ENCODE results near the gene SGCG.
"Not testable (repeated sequence)": the region's sequence is repeated elsewhere in the genome, so short reads cannot be mapped to it uniquely, and the experiment has no call there.

The SGCG gene, protein sequence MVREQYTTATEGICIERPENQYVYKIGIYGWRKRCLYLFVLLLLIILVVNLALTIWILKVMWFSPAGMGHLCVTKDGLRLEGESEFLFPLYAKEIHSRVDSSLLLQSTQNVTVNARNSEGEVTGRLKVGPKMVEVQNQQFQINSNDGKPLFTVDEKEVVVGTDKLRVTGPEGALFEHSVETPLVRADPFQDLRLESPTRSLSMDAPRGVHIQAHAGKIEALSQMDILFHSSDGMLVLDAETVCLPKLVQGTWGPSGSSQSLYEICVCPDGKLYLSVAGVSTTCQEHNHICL

GRCh38 chr13:23180711-23181110, at the start of gene SGCG:
Gene SGCG, plus strand, starts transcription at chr13:23180979. Its CDS starts 22,716 bp downstream, at chr13:23203695.
- H3K4me1 Mint-ChIP-seq = no peaks in the 10 kb centered on the region
- H3K27ac Mint-ChIP-seq = no peak within 1 kb of the TSS
- H3K27me3 Mint-ChIP-seq = no peaks in the 10 kb centered on the region
- CTCF ChIA-PET = no interaction called here
- no peaks in the 10 kb centered on the region for H3K36me3 Mint-ChIP-seq
- no peaks in the 10 kb centered on the region for H3K9me3 Mint-ChIP-seq
- no peak within 1 kb of the TSS for H3K4me3 Mint-ChIP-seq
- DNase-seq = no peak

DNA sequence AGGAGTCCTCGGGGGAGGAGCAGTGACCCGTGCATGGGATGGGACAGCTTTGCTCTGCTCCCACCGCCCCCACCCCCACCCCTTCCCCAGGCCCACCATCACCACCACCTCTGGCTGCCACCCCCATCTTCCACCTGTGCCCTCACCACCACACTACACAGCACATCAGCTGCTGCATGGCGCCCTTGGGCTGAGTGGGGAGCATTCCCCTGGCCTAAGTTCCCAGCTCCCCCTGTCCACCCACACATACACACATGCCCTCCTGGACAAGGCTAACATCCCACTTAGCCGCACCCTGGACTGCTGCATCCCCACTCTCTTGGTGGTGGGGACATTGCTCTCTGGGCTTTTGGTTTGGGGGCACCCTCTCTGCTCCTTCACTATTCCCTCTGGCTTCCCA, 46.2 kb upstream of the SGCG start:
- H3K27ac Mint-ChIP-seq = no peak overlapping the region
- no peak for DNase-seq
- peaks cover under 1% of the 10 kb centered on the region for H3K27me3 Mint-ChIP-seq
- no peaks in the 10 kb centered on the region for H3K4me1 Mint-ChIP-seq
- no peak overlapping the region for H3K4me3 Mint-ChIP-seq
- H3K9me3 Mint-ChIP-seq = no peaks in the 10 kb centered on the region
- CTCF ChIA-PET = no interaction called here
- H3K36me3 Mint-ChIP-seq = no peaks in the 10 kb centered on the region

GRCh38 chr13:23140492-23140891, 40.3 kb upstream of the SGCG start:
- no peak overlapping the region for H3K4me3 Mint-ChIP-seq
- CTCF ChIA-PET = no interaction called here
- no peaks in the 10 kb centered on the region for H3K27me3 Mint-ChIP-seq
- H3K9me3 Mint-ChIP-seq = no peaks in the 10 kb centered on the region
- no peaks in the 10 kb centered on the region for H3K4me1 Mint-ChIP-seq
- no peak for DNase-seq
- no peak overlapping the region for H3K27ac Mint-ChIP-seq
- H3K36me3 Mint-ChIP-seq = no peaks in the 10 kb centered on the region

GRCh38 chr13:23141964-23142363, 38.8 kb upstream of the SGCG start:
- Mint-ChIP-seq H3K27ac (no peak overlapping the region), H3K4me3 (no peak overlapping the region), H3K27me3 (no peaks in the 10 kb centered on the region)

DNA sequence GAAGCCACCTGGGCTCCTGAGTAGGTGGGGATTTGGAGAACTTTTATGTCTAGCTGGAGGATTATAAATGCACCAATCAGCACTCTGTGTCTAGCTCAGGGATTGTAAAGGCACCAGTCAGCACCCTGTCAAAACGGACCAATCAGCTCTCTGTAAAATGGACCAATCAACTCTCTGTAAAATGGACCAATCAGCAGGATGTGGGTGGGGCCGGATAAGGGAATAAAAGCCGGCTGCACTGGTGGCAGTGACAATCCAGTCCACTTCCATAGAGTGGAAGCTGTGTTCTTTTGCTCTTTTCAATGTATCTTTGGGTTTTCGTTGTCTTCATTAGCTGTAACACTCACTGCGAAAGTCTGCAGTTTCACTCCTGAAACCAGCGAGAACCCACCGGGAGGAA, 38.2 kb upstream of the SGCG start:
- H3K36me3 Mint-ChIP-seq, H3K9me3 Mint-ChIP-seq, H3K4me1 Mint-ChIP-seq, H3K27me3 Mint-ChIP-seq, CTCF ChIA-PET, H3K4me3 Mint-ChIP-seq, H3K27ac Mint-ChIP-seq, DNase-seq: not testable (repeated sequence)

More at GRCh38 chr13:23141964-23142363, 38.8 kb upstream of the SGCG start:
- no peaks in the 10 kb centered on the region for H3K36me3 Mint-ChIP-seq
- no peaks in the 10 kb centered on the region for H3K4me1 Mint-ChIP-seq
- no peaks in the 10 kb centered on the region for H3K9me3 Mint-ChIP-seq
- CTCF ChIA-PET = no interaction called here
- no peak for DNase-seq

DNA sequence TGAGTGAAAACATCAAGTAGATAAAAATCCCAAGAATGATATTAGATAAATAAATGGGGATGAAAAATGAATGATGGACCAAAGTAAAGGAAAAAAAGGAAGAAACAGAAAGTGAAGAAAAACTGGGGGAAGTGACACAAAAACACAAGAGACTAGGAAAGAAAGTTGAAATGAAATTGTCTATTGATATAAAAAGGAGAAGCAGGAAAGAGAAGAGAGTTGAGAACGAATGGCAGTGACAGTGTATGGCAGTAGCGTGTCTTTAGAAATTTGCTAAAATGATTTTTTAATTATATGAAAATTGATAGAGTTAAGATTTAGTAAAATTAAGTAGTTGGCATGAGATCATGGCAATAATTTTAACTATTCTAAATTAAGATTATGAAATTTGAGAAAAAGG, 36.3 kb upstream of the SGCG start:
- H3K27me3 Mint-ChIP-seq = peaks cover 4% of the 10 kb centered on the region
- no peak for DNase-seq
- CTCF ChIA-PET = no interaction called here
- no peaks in the 10 kb centered on the region for H3K4me1 Mint-ChIP-seq
- H3K36me3 Mint-ChIP-seq = no peaks in the 10 kb centered on the region
- H3K4me3 Mint-ChIP-seq = no peak overlapping the region
- no peaks in the 10 kb centered on the region for H3K9me3 Mint-ChIP-seq
- H3K27ac Mint-ChIP-seq = no peak overlapping the region

GRCh38 chr13:23146006-23146405, 34.8 kb upstream of the SGCG start:
- H3K36me3 Mint-ChIP-seq = no peaks in the 10 kb centered on the region
- no peaks in the 10 kb centered on the region for H3K9me3 Mint-ChIP-seq
- H3K4me3 Mint-ChIP-seq = no peak overlapping the region
- DNase-seq = no peak
- CTCF ChIA-PET = no interaction called here
- no peaks in the 10 kb centered on the region for H3K4me1 Mint-ChIP-seq
- peaks cover 4% of the 10 kb centered on the region for H3K27me3 Mint-ChIP-seq
- H3K27ac Mint-ChIP-seq = no peak overlapping the region

GRCh38 chr13:23146811-23147625, 33.8 kb upstream of the SGCG start:
- Mint-ChIP-seq H3K27ac (no peak overlapping the region), H3K4me1 (no peaks in the 10 kb centered on the region), H3K9me3 (no peaks in the 10 kb centered on the region), H3K4me3 (no peak overlapping the region), H3K36me3 (no peaks in the 10 kb centered on the region), H3K27me3 (peaks cover 4% of the 10 kb centered on the region)
- CTCF ChIA-PET = no interaction called here
- DNase-seq = no peak

GRCh38 chr13:23147827-23148226, 33.0 kb upstream of the SGCG start:
- H3K9me3 Mint-ChIP-seq = no peaks in the 10 kb centered on the region
- H3K27me3 Mint-ChIP-seq = peaks cover 4% of the 10 kb centered on the region
- no peaks in the 10 kb centered on the region for H3K4me1 Mint-ChIP-seq
- CTCF ChIA-PET = no interaction called here
- H3K36me3 Mint-ChIP-seq = no peaks in the 10 kb centered on the region
- H3K27ac Mint-ChIP-seq = no peak overlapping the region
- no peak for DNase-seq
- no peak overlapping the region for H3K4me3 Mint-ChIP-seq

DNA sequence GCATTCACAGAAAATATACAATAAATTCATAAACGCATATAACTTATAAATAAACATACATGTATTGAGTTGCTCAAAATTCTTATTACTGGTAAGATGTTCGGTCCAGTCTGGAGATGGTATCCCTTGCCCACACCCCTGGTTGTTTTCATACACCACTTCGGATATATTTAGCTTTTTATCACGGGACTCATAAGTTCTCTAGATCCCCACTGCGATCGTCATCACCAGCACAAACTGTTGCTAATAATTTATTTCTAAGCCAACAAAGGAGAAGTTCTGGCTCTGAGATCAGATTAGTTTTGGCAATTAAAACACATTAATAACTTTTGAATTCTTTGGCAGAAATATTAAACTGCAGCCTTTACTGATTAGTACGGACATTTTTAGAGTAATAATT, 23.0 kb upstream of the SGCG start:
- no peak overlapping the region for H3K4me3 Mint-ChIP-seq
- no peaks in the 10 kb centered on the region for H3K9me3 Mint-ChIP-seq
- peaks cover 2% of the 10 kb centered on the region for H3K4me1 Mint-ChIP-seq
- H3K27ac Mint-ChIP-seq = no peak overlapping the region
- H3K27me3 Mint-ChIP-seq = peaks cover 24% of the 10 kb centered on the region
- CTCF ChIA-PET = no interaction called here
- H3K36me3 Mint-ChIP-seq = no peaks in the 10 kb centered on the region
- no peak for DNase-seq

DNA sequence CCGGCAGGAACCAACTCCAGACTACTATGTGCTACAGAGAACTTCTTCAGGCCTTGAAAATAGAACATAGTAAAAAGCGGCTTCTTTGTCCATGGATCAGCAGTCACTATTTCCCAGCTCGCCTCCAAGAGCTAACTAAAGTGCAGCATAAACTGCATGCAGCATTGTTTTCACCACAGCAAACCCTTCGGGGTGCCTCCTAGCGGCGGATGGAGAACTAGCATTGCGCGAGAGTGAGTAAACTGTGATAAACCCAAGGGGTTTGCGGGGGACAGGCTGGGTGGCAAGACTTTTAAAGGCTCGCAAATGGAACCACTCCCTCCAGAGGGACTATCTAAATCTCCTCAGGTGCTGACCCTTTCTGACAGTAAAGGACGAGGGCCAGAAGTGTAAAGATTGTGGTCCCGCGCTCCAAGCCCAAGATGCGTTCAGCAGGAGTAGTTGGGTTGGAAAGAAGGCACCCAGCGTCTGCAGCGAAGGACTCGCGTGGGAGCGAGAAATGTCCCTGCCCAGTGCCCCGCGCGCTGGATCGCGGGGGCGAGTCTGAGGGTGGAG, 21.5 kb upstream of the SGCG start:
- peaks cover 24% of the 10 kb centered on the region for H3K27me3 Mint-ChIP-seq
- H3K27ac Mint-ChIP-seq = no peak overlapping the region
- peaks cover 2% of the 10 kb centered on the region for H3K4me1 Mint-ChIP-seq
- H3K4me3 Mint-ChIP-seq = no peak overlapping the region
- peak; percentile 35 for DNase-seq
- H3K36me3 Mint-ChIP-seq = no peaks in the 10 kb centered on the region
- no peaks in the 10 kb centered on the region for H3K9me3 Mint-ChIP-seq
- CTCF ChIA-PET = no interaction called here

- Mint-ChIP-seq H3K4me1 (peaks cover 2% of the 10 kb centered on the region), H3K4me3 (no peak overlapping the region), H3K27ac (no peak overlapping the region)
Observed at GRCh38 chr13:23159760-23160637, 20.8 kb upstream of the SGCG start.

GRCh38 chr13:23160638-23161480, 19.9 kb upstream of the SGCG start:
- CTCF ChIA-PET = no interaction called here
- no peaks in the 10 kb centered on the region for H3K9me3 Mint-ChIP-seq
- H3K27me3 Mint-ChIP-seq = peaks cover 29% of the 10 kb centered on the region
- no peak overlapping the region for H3K4me3 Mint-ChIP-seq
- peaks cover 2% of the 10 kb centered on the region for H3K4me1 Mint-ChIP-seq
- DNase-seq = no peak
- no peak overlapping the region for H3K27ac Mint-ChIP-seq
- no peaks in the 10 kb centered on the region for H3K36me3 Mint-ChIP-seq

More at GRCh38 chr13:23159760-23160637, 20.8 kb upstream of the SGCG start:
- Mint-ChIP-seq H3K27me3 (peaks cover 29% of the 10 kb centered on the region), H3K9me3 (no peaks in the 10 kb centered on the region), H3K36me3 (no peaks in the 10 kb centered on the region)
- no peak for DNase-seq
- CTCF ChIA-PET = no interaction called here

DNA sequence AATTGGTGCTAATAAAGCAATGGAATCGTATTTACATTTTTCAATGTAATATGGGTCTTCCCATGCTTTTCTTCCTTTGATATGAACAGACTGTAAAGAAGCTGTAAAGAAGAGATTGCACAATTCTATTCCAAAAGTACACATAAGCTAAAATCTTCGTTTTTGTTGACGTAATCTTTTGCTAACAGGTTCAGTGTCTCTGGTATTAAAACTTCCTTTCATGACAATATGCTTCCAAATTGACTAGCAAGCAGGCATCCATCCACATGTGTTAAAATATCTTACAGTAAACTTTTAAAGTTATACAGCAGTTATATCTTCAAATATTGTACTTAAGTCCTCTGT, 19.3 kb upstream of the SGCG start:
- Mint-ChIP-seq H3K4me3 (no peak overlapping the region), H3K27ac (no peak overlapping the region), H3K27me3 (peaks cover 29% of the 10 kb centered on the region), H3K4me1 (peaks cover 2% of the 10 kb centered on the region), H3K36me3 (no peaks in the 10 kb centered on the region), H3K9me3 (no peaks in the 10 kb centered on the region)
- CTCF ChIA-PET = no interaction called here
- DNase-seq = no peak

Data from activated naive CD4-positive, alpha-beta T cell treated with anti-CD3 and anti-CD28 coated beads, Interleukin-2, amount 10 ng/mL, durations not matched to agents 7 days and 5 days (primary cell).